Suppressor macrophage (primary cell): Measurements from ENCODE around the gene MRPL27.

Source experiments
- DNase-seq, 4 experiments: peaks; one replicate each; pipeline ENCODE4 v3.0.0-alpha.2; 2020 to 2022

Gene MRPL27

DNA sequence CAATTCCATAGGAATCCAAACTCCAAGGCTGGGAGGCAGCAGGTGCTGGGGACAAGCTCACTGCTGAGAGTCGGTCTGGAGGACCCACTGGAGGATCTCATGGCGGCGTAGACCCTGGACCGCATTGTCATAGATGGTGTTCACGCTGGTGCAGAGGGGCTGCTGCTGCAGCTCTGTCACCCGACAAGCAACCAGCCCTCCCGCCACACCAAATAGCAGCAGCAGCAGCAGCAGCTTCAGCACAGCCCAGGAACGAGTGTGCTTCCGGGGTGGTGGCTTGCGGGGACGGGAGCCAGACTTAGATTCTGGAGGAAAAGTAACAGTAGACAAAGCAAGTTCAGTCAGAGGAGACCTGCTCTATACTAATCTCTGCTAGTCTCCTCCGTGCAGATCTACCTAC, 9.9 kb upstream of the MRPL27 start:
- DNase-seq = no peak

DNA sequence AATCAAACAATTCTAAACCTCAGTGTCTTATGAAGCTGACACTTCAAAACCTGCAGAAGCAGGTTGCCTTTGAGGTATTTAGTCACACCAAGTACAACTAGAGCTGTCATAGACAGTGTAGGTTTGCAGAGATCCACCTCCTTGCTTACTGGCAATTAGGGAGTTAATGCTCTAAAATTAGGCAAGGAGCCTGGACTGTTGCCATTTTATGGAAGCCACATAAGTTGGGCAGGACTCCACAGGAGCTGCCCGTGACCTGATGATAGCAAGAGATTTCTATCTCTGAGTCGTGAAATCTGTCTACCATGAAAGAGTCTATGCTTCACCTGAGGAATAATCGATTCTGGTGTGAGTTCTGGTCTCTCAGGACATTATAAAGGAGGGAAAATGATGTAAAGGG, 8.9 kb upstream of the MRPL27 start:
- no peak for DNase-seq

DNA sequence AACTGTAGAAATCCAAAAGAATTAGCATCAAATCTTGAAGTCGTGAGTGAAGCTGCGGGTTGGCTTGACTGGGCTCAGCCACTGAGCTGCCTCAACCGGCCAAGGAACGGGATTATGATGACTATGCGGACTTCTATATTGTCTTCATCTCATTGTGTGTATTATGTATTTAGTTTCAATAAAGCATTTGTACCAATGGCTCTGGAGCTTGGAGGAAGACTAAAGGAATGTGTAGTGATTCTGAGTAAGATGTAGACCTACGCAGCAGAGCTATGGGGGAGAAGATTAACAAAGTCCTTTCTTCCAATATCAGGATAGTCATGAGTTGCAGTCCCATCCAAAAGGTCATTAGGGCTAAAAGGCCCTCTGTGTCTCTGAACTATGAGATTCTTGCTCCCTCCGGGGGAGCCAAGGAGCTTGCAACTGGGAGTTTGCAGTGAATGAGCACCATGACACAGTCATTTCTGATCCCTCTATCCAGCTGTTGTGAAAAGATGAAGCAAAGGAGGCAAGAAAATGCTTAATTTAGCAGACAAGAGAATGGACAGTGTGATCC, 8.4 kb upstream of the MRPL27 start:
- no peak for DNase-seq

DNA sequence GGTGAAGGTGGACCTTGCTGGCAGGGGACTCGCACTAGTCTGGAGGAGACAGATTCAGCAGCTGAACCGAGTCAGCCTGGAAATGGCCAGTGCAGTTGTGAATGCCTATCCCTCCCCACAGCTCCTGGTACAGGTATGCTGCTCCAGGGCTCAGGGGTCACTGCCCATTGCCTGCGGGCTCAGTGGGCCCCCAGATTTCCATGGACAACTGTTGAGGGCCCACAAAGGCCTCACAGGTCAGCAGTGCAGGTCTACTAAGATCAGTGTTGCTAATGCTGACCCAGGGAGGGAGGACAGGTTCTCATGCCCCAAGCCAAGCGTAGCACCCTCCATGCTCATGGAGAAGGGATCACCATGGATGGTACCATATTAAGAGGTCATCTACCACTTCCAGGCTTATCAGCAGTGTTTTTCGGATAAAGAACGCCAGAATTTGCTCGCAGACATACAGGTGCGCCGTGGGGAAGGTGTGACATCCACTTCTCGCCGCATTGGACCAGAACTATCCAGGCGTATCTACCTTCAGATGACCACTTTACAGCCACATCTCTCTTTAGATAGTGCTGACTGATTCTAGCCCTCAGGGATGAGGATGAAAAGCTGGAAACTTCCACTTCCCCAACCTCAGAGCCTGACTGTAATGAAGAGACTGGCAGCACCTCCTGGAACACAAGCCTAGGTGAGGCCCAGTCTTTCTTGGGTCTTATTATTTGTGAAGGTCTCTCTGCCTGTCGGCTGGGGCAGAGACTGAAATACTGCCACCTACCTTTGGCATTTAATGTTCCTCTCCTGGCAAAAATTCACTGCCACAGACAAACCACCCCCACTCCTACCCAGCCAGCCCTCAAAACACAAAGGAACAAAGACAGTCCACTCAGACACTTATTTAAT, 7.6 kb upstream of the MRPL27 start:
- peak in 1 of 4 experiments; percentile 14 for DNase-seq

DNA sequence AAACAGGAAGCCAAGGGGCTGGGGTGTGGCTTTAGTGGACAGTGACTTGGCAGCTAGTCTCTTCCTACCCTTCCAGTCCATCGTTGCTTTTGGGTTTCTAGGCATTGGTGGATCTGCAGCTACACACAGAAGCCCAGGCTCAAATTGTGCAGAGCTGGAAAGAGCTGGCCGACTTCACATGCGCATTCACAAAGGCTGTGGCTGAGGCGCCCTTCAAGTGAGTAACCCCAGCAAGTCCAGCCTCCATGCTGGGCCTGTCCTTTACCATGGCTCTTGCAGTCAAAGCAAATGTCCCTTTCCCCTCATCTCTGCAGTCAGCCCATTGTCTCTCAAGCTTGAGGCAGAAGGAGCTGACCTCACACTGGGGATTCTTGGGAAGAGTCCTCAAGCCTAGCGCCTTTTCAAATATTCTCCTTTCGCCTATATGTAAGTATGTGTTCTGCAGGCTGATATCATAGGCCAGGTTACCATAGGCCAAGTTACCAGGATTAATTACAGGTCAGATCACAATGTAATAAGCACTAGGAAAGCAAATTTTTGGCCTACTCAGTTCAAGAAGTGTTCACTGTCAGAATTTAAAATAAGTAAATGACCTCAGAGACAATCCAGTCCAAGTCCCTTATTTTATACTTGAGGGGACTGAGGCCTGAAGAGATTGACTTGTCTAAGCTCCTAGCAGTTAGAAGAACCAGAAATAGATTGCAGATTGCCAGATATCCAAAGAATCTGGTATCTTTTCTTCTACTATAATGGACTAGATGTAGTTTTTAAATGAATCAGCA, 6.6 kb upstream of the MRPL27 start:
- no peak for DNase-seq

DNA sequence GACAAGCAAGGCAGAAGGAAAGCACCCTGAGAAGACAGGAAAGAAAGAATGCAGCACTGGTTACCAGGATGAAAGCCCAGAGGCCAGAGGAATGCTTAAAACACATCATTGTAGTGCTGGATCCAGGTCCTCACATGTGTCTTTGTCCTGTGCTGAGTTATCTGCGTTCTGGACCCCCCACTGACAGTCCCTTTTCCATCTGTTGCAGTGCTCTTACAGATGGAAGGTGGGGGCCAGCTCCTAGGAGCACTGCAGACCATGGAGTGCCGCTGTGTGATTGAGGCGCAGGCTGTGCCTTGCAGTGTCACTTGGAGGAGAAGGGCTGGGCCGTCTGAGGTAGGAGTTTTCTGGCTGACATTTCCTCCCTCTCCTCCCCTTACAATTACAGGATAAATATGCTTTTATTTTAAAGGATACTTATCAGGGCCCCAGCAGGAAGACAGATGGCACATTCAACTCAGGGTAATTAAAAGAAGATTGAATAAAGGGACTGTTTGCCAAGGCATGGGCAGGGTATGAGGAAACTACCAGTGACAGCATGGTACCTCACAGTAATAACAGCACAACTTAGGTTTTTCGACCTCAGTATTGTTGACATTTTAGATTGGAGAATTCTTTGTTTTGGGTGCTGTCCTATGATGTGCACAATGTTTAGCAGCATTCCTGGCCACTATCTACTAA, 3.0 kb upstream of the MRPL27 start:
- no peak for DNase-seq

DNA sequence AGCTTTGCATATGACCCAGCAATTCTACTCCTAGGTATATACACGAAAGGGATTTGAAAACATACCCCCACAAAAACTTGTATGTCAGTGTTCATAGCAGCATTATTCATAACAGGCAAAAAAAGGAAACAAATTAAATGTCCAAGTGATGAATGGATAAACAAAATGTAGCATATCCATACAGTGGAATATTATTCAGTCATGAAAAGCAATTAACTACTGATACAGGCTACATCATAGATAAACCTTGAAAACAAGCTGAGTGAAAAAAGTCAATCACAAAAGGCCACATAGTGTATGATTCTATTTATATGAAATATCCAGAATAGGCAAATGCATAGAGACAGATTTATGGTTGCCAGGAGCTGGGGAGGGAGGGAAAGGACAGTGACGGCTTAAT, 721 bp upstream of the MRPL27 start:
- no peak for DNase-seq

DNA sequence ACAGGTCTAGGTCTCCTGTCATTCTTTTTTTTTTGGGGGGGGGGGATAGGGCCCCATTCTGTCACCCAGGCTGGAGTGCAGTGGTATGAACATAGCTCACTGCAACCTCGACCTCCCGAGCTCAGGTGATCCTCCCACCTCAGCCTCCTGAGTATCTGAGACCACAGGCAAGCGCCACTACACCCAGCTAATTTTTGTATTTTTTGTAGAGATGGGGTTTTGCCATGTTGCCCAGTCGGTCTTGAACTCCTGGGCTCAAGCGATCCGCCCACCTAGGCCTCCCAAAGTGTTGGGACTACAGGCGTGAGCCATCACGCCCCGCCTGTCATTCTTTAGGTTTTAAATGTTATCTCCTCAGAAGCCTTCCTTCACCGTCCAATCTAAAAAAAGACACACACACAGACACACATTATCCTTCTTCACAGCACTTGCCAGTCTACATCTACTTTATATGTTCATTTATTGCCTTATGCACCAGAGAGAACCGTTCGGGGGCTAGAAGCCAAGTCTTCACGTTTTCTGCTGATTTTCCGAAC, 694 bp downstream of the MRPL27 start:
- peak in 3 of 4 experiments; percentile 8 to 41 (median 17) for DNase-seq

DNA sequence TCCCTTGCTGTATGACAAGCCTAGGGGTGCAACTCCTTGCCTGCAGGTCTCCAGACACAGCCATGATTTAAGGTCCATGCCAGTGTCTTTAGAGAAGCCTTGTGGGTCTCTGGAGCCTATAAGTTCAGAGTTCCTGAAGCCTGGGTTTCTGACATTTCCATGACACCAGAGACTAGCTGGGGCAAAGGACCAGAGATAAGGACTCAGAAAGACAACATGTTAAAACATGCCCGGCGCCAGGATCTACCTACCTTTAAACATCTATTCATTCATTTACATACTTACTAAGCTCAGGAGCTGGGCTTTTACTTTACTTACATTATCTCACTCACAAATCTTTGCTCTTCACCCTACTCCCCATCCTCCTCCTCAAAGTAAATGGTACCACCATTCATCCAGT, 1.5 kb downstream of the MRPL27 start:
- no peak for DNase-seq

DNA sequence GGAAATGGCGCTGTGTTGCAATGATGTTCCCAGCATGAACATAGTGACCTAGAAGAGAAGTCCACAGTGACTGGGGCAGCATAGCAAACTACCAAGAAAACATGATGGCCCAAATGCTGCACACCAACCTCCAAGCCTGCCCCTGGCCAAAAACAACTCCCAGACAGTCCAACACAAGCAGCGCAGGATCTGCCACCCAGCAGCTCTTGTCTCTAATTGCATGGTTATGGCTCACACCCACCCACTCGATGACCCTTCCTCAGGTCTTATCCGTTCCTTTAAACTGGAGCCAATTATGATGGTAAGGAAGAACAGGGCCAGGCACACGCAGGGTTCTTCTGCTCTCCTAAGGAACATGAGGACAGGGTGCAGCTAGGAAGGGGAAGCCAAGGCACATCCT, 2.9 kb downstream of the MRPL27 start:
- no peak for DNase-seq

DNA sequence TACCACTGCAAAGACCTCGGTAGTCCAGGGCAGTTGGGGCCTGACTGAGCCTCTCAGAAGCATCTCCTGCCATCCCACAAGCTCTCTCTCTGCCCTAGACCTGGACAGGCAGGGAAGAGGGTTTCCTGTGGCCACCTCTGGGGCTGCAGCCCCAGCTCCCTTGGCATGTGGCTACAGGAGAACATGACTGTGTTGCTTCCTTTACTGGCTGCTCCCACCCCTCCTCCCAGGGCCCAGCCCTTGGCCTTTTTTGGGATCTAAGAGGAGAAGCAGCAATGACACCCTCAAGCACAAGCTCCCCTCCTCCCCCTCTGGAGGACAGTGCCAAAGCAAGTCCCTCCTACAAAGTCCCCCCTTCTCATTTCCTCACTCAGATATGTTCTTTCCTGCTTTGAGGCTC, 5.6 kb downstream of the MRPL27 start:
- DNase-seq = no peak

DNA sequence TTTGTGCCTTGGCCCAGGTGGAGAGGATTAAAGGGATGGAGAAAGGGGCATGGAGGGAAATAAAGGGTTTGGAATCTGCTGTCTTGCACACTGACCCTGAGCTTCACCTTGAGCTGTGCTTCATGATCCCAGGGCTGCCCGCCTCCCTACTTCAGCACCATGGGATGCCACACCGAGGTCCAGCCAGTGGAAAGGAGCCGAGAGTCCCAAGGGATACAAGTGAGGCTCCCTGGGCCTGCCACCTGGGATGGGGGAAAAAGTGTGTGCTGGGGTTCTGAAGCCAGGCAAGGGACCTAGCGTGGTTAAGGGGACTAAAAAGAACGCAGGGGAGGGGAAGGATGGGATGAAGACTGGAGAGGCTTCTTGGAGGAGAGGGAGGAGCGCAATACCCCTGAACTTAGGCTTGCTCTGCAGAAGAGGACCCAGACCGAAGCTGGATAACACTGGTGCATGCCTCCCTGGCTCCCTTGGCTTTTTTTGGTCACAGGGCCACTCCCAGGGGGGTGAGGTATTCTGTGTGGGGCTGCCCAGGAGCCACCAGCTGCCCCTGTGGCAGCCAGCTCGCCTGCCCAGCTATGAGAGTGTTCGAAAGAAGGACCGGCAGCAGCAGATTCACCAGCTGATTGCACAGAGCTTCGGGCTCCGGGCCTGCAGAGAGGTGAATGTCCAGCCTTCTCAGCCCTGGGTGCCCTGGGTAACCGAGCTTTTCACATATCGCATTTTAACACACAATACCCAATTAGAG, 7.2 kb downstream of the MRPL27 start:
- no peak for DNase-seq

DNA sequence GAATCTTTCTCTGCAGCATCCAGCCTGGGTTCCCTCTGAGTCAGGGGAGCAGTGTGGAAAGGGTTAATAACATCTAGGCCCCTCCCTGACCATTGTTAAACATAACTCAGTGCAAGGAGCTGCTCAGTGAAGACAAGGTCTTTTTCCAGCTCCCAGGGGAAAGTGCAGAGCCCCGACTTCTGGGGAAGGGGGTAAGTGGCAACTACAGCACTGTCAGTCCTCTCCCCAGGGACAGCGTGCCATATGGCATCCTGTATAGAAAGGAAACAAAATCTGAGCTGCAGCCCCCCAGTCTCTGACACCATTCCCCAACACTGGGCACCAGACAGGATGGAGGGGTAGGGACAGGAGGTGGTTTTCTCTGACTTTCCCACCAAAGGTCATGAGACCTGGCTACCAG, 7.8 kb downstream of the MRPL27 start:
- no peak for DNase-seq

DNA sequence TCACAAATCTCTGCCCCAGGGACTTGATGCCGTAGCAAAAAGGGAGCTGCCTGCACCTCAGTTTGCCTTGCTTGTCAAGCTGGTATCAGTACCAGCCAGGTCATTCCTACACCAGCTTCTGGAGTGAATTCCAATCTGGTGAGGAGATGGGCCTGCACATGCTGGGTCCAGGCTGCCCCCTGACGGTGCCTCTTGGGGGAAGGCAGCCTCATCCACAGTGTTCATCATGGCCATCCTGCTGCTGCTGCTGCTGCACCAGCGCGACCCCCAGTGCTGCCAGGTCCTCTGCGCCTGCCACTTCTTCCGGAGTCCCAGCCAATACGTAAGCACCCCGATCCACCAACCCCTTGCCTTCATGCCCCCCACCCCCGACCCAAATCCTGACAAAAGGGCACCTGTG, 8.3 kb downstream of the MRPL27 start:
- DNase-seq = no peak

DNA sequence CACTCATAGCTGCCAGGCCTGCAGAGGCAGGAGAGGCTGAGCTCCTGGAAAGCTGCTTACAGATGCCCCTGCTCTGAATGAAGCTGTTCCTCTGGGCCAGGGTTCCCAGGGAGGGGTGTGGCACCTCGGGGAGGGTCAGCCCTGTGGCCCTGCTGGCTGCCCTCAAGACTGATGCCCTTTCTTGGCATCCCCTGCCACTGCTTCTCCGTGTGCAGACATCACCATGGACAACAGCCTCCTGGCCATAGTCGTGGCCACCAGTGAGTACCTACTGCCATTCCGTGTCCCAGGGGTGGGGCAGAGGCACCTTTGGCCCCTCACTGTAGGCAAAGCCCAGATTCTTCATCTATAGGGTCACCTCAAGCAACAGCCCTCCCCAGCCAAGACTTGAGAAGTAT, 8.9 kb downstream of the MRPL27 start:
- DNase-seq = no peak

DNA sequence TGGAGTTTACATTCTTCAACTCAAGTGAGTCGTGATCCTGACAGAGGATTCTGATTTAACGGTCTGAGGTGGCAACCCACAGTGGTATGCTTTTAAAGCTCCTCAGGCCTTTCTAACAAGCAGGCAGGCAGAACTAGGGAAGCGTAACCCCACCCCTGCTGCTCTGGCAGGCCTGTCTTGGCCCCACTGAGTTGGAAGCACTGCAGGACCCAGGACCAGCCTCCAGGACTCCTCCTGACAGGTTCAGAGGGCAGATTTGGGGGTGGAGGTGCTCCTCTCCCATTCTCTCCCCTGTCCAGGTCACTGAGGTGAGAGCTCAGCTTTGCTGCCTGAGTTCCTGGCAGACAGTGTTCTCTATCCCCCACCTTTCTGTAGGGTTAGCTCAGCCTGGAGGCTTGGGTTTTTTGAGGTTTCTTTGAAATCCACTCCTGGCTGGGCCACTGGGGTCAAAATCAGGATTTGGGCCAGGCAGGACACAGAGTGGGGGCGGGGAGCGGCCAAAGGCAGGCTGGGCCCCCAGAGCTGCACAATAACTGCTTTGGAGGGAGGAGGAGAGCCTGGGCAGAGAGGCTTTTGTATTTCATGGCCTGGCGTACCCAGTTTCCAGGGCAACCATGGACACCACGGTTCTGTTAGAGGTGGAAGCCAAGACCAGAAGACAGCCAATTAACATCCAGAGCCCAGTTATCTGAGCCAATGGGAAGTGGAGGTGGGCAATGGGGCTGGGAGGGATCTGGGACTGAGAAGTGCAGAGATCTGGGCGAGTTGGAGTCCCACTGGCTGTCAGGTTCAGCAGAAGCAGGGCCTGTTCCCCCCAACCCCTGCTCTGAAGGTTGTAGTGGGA, 9.5 kb downstream of the MRPL27 start:
- DNase-seq = no peak

DNA sequence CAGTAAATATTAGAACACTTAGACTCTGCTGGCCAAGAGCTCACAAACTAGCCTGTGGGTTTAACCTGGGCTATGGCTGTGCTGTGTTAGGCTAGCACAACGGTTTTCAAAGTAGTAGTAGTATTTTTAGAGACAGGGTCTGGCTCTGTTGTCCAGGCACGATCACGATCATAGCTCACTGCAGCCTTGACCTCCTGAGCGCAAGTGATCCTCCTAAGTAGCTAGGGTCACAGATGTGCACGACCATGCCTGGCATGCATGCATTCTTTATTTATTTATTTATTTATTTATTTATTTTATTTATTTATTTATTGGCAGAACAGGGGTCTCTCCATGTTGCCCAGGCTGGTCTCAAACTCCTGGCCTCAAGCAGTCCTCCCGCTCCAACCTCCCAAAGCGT, 10.3 kb downstream of the MRPL27 start:
- DNase-seq = no peak

DNA sequence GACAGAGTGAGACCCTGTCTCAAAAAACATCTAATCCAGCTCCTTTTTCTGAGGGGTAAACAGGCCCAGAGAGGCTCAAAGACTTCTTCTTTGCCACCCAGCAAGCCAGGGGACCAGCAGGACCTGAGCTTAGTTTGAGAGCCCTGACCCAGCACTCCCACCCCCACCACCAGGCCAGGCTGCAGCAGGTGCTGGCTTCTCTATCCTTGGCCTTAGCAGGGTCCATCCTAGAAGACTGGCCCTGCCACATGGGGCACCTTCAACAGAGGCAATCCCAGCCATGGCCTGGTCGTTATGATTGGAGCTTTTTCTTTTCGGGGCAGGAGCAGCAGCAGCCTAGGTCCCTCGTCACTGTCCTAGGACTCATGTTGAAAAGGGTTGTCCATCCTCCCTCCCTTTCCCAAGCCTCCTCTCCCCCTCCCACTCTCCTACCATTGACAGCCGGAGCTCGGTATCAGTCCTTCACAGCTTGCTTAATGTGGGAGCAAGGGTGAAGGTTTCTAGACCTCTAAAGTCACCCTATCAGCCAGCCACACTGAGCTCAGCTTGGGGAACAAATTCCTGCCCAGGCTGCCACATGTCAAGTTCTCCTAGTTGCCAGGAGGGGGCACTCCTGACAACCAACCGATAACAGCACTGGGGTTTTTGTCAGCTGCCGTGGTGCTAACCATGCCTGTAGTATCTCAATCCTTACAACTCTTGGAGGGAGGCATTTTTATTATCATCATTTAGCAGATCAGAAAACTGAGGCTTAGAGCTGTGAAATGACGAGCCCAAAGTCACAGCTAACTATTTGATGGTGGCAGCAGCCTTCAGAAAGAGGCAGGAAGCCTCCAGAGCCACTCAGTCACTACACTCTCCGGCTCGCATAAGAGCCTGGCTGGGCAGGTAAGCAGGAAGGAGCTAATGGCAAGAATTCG, 11.2 kb downstream of the MRPL27 start:
- peak; percentile 72 to 79 (median 76) for DNase-seq

DNA sequence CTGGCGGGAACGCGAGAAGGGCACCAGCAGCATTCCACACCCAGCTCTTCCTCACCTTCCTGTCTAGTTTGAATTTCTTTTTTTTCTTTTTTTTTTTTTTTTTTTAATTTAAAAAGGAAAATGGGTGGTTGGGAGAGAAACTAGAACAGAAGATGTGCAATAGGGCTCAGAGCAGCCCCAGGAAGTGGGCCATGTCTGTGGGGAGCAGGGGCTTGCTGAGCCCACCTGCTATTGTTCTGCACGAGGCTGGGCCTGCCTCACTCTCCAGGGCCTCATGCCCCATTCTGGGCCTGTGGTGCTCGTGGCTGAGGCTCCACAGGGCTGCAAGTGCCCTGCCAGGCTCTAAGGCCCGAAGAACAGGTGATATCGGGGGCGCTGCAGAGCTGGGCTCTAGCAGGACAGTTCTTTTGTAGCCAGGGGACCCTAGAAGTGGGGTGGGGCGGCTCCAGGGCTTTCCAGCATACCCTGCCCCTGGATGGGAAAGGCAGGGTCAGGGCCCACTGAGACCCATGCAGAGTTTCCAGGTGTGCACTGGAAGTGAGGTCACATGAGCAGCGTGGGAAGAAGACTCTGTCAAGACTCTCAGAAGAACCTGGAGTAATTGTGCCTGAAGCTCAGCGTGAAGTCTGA, 12.4 kb downstream of the MRPL27 start:
- no peak for DNase-seq
